Neural cell (in vitro differentiated cells): ENCODE results near the gene FHOD3.

Experiments
- CTCF ChIP-seq: fragments of 450-650 bp; IDR thresholded peaks from 2 replicates; pipeline ENCODE4 v1.5.1; 2014; ENCODE audit warnings: antibody characterized with exemption, mild to moderate bottlenecking, moderate library complexity; ENCODE audit not compliant: poor library complexity, severe bottlenecking
- EP300 ChIP-seq: fragments of 450-650 bp; conservative IDR thresholded peaks from 2 replicates; pipeline ENCODE4 v1.6.1; 2014; ENCODE audit warnings: antibody characterized with exemption, mild to moderate bottlenecking, moderate library complexity; ENCODE audit not compliant: poor library complexity, severe bottlenecking
- EZH2 ChIP-seq: fragments of 200-600, 300-800 bp; shearing (Covaris generic), sonication (generic); IDR thresholded peaks from 2 replicates; pipeline ENCODE4 v1.6.1; 2014; ENCODE audit warnings: antibody characterized with exemption, low read length, borderline replicate concordance, mild to moderate bottlenecking; ENCODE audit not compliant: insufficient read depth, poor library complexity, severe bottlenecking
- POLR2AphosphoS5 ChIP-seq: IDR thresholded peaks from 2 replicates; pipeline ENCODE4 v1.6.1; 2012
- RAD21 ChIP-seq: fragments of 450-650 bp; conservative IDR thresholded peaks from 2 replicates; pipeline ENCODE4 v1.6.1; 2014; ENCODE audit warnings: antibody characterized with exemption, mild to moderate bottlenecking, moderate library complexity
- REST ChIP-seq: IDR thresholded peaks from 2 replicates; pipeline ENCODE4 v1.6.1; 2012; ENCODE audit warnings: borderline replicate concordance
- TAF1 ChIP-seq: IDR thresholded peaks from 2 replicates; pipeline ENCODE4 v1.6.1; 2012; ENCODE audit warnings: low read depth

- no peak for TF ChIP-seq CTCF
- no peak for TF ChIP-seq EP300
- TF ChIP-seq EZH2 = no peak
- TF ChIP-seq POLR2AphosphoS5 = no peak
- no peak for TF ChIP-seq RAD21
- no peak for TF ChIP-seq REST
- TF ChIP-seq TAF1 = no peak
These were observed 157.4 kb downstream of the FHOD3 start for GRCh38 chr18:36454848-36455458.
